SK-N-SH (cell line): ENCODE results near the gene C19orf47. TPM values are rescaled to one million over a fixed set of nuclear protein-coding genes. Genes with fewer than 3 reads are reported as not detected.

ENCODE experiments used
- CTCF ChIA-PET: fragments of 300-600, 350-600 bp; formaldehyde crosslinking; extraction: SDS; loops from one replicate; lab custom pipeline; 2021; lab: Yijun Ruan, JAX
- POLR2A ChIA-PET: fragments of 350-600 bp; sonication (Branson Sonifier 250); formaldehyde crosslinking; extraction: SDS; loops from one replicate; lab custom pipeline; 2020; ENCODE audit warnings: antibody characterized with exemption, inconsistent platforms; lab: Yijun Ruan, JAX
- DNase-seq: peaks from one replicate; pipeline ENCODE4 v3.0.0; 2012
- H2AFZ ChIP-seq: fragments of 200-600 bp; sonication (generic); 2 replicates; pipeline ENCODE4 v1.8.1; 2016; ENCODE audit warnings: antibody characterized with exemption, mild to moderate bottlenecking, low read depth
- H3F3A ChIP-seq: fragments of 200-600 bp; sonication (generic); replicated peaks from 2 replicates; pipeline ENCODE3; 2016; ENCODE audit warnings: antibody characterized with exemption, mild to moderate bottlenecking; ENCODE audit not compliant: insufficient read depth
- H3K27ac ChIP-seq, 2 experiments: fragments of 200-500 bp in 1 of 2; fragments of 200-600 bp in 1 of 2; sonication (Bioruptor generic) in 1 of 2; sonication (generic), shearing (Covaris generic) in 1 of 2; 2 replicates each; pipeline versions ENCODE4 v1.5.1 to v1.6.1; 2014 to 2016; ENCODE audit warnings: low read depth in 2 of 2, inconsistent platforms in 1 of 2, low read length in 1 of 2, mild to moderate bottlenecking in 1 of 2, mixed read lengths in 1 of 2
- H3K27me3 ChIP-seq: fragments of 200-600 bp; sonication (generic), shearing (Covaris generic); 2 replicates; pipeline ENCODE4 v1.6.1; 2016; ENCODE audit warnings: mixed run types; ENCODE audit not compliant: insufficient read depth
- H3K36me3 ChIP-seq, 2 experiments: fragments of 200-500 bp in 1 of 2; fragments of 200-600 bp in 1 of 2; sonication (Bioruptor generic) in 1 of 2; sonication (generic) in 1 of 2; replicated peaks in 1 of 2; 2 replicates each; pipeline versions ENCODE3 to v1.5.1; 2014 to 2016; ENCODE audit warnings: low read length in 1 of 2, mild to moderate bottlenecking in 1 of 2; ENCODE audit not compliant: insufficient read depth in 2 of 2, control insufficient read depth in 1 of 2
- H3K4me1 ChIP-seq, 2 experiments: fragments of 200-500 bp in 1 of 2; fragments of 200-600 bp in 1 of 2; sonication (Bioruptor generic) in 1 of 2; sonication (generic), shearing (Covaris generic) in 1 of 2; 2 replicates each; pipeline versions ENCODE4 v1.5.1 to v1.6.1; 2014 to 2016; ENCODE audit warnings: low read depth in 1 of 2, low read length in 1 of 2, mixed run types in 1 of 2; ENCODE audit not compliant: insufficient read depth in 2 of 2, control insufficient read depth in 1 of 2
- H3K4me2 ChIP-seq: fragments of 200-600 bp; sonication (generic), shearing (Covaris generic); 2 replicates; pipeline ENCODE4 v1.6.1; 2017; ENCODE audit warnings: mixed run types
- H3K4me3 ChIP-seq, 2 experiments: fragments of 200-500 bp in 1 of 2; fragments of 200-600 bp in 1 of 2; sonication (Bioruptor generic) in 1 of 2; sonication (generic), shearing (Covaris generic) in 1 of 2; 2 replicates each; pipeline versions ENCODE4 v1.5.1 to v1.8.1; 2014 to 2016; ENCODE audit warnings: low read depth in 2 of 2, inconsistent platforms in 1 of 2, low read length in 1 of 2, mild to moderate bottlenecking in 1 of 2, mixed read lengths in 1 of 2, moderate library complexity in 1 of 2
- H3K79me2 ChIP-seq: fragments of 200-600 bp; sonication (generic); 2 replicates; pipeline ENCODE4 v1.8.1; 2017; ENCODE audit warnings: mild to moderate bottlenecking; ENCODE audit not compliant: insufficient read depth
- H3K9ac ChIP-seq: fragments of 200-600 bp; sonication (generic); 2 replicates; pipeline ENCODE4 v1.6.1; 2017; ENCODE audit warnings: mixed run types
- H3K9me2 ChIP-seq: fragments of 200-600 bp; sonication (generic); 2 replicates; pipeline ENCODE4 v1.6.1; 2017; ENCODE audit warnings: mixed run types
- H3K9me3 ChIP-seq: fragments of 200-600 bp; sonication (generic); 2 replicates; pipeline ENCODE4 v1.6.1; 2017; ENCODE audit warnings: mixed run types, mild to moderate bottlenecking, moderate library complexity
- H4K20me1 ChIP-seq: fragments of 200-600 bp; sonication (generic); 2 replicates; pipeline ENCODE4 v1.6.1; 2017; ENCODE audit warnings: mild to moderate bottlenecking, mixed run types; ENCODE audit not compliant: insufficient read depth
- ELF1 ChIP-seq: IDR thresholded peaks from 2 replicates; pipeline ENCODE4 v1.4.0; 2012
- FOSL2 ChIP-seq: IDR thresholded peaks from 2 replicates; pipeline ENCODE4 v1.4.0; 2012; ENCODE audit warnings: low read depth, mild to moderate bottlenecking, moderate library complexity, borderline replicate concordance
- FOXM1 ChIP-seq: IDR thresholded peaks from 2 replicates; pipeline ENCODE4 v1.4.0; 2012; ENCODE audit warnings: low read depth, mild to moderate bottlenecking
- GABPA ChIP-seq: IDR thresholded peaks from 2 replicates; pipeline ENCODE4 v1.4.0; 2012; ENCODE audit warnings: low read depth, mild to moderate bottlenecking
- GATA2 ChIP-seq: sonication (generic); formaldehyde crosslinking; IDR thresholded peaks from 2 replicates; pipeline ENCODE4 v1.5.0; 2020; ENCODE audit warnings: mild to moderate bottlenecking, missing genetic modification reagents
- JUND ChIP-seq: IDR thresholded peaks from 2 replicates; pipeline ENCODE4 v1.4.0; 2012
- NFIC ChIP-seq: IDR thresholded peaks from 2 replicates; pipeline ENCODE4 v1.4.0; 2012; ENCODE audit warnings: borderline replicate concordance
- TCF12 ChIP-seq: IDR thresholded peaks from 2 replicates; pipeline ENCODE4 v1.4.0; 2012
- YY1 ChIP-seq: IDR thresholded peaks from 2 replicates; pipeline ENCODE4 v1.4.0; 2012; ENCODE audit warnings: low read depth, mild to moderate bottlenecking
- WGBS: methylation state at CpG from one replicate; pipeline ENCODE4 v1.1.6; 2017; ENCODE audit warnings: low lambda C conversion rate; 5-methylcytosine and 5-hydroxymethylcytosine counted together
- polyA plus RNA-seq, 3 experiments: library from polyadenylated mRNA; depleted of rRNA; stranded (reverse); fragments of >200 nt; gene quantifications; 2 replicates each; pipeline ENCODE4 v1.2.3, GENCODE V29; 2012
- TF ChIP-seq, protein P1 (sequence below): IDR thresholded peaks from 2 replicates; pipeline ENCODE4 v1.6.1; 2012; ENCODE audit warnings: mild to moderate bottlenecking, low read depth, low read length, moderate library complexity
- TF ChIP-seq, protein P2 (sequence below): IDR thresholded peaks from 2 replicates; pipeline ENCODE4; 2012
- TF ChIP-seq, protein P3 (sequence below): fragments of 150-350 bp; IDR thresholded peaks from 2 replicates; pipeline ENCODE4 v1.6.1; 2016; ENCODE audit warnings: mild to moderate bottlenecking, low read depth, low read length
- TF ChIP-seq, protein P4 (sequence below): fragments of 200-600 bp; sonication (generic); IDR thresholded peaks from 2 replicates; pipeline ENCODE4 v1.6.1; 2017; ENCODE audit warnings: antibody characterized with exemption, mild to moderate bottlenecking, moderate library complexity

Gene C19orf47
- polyA plus RNA-seq, 1 of the 3 experiments (the other 2 are of a cell fraction) = 17.2 TPM

DNA sequence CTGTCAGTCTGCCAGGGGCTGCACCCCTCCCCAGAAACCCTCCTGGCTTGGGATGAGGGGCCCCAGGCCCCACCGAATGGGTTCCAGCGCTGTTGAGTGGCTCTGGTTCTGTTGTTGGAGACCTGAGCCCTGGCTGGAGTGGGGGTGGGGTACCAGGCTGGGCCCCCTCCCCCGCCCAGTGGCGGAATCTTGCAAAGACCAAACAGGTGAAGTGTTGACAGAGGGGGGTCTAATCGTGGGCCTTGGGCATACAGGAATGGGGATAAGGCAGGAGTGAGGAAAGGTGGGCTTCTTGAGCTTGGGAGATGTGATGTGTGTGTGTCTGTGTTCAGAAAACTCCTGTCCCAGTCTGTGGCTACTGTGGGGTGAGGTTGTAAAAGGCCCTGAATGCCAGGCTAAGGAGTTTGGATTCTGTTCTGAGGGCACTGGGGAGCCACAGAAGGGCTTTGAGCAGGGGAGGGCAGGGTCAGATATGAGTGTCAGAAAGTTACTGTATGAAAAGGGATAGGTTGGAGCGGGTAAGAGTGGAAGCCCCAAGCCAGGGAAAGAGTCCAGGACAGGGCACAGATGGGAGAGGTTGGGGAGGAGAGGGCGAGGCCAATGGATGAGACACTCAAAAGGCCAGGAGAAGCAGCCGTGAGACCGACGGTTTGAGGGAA is 42.0 kb upstream of the C19orf47 start, which contains the start of gene HIPK4:
Gene HIPK4 (minus strand): TSS at position 98 of the 659 bp plus-strand sequence. CDS start 279 bp downstream, outside the sequence.
- DNase-seq = no peak
- no peaks in the 10 kb centered on the region for H3F3A ChIP-seq
- H3K9me3 ChIP-seq = no peaks in the 10 kb centered on the region
- H3K27me3 ChIP-seq = no peaks in the 10 kb centered on the region
- ChIA-PET POLR2A (no interaction called here), CTCF (no interaction called here)
- no peaks in the 10 kb centered on the region for H3K36me3 ChIP-seq
- no peak within 1 kb of the TSS for H3K27ac ChIP-seq
- no peak for TF ChIP-seq ELF1
- TF ChIP-seq, protein P1, sequence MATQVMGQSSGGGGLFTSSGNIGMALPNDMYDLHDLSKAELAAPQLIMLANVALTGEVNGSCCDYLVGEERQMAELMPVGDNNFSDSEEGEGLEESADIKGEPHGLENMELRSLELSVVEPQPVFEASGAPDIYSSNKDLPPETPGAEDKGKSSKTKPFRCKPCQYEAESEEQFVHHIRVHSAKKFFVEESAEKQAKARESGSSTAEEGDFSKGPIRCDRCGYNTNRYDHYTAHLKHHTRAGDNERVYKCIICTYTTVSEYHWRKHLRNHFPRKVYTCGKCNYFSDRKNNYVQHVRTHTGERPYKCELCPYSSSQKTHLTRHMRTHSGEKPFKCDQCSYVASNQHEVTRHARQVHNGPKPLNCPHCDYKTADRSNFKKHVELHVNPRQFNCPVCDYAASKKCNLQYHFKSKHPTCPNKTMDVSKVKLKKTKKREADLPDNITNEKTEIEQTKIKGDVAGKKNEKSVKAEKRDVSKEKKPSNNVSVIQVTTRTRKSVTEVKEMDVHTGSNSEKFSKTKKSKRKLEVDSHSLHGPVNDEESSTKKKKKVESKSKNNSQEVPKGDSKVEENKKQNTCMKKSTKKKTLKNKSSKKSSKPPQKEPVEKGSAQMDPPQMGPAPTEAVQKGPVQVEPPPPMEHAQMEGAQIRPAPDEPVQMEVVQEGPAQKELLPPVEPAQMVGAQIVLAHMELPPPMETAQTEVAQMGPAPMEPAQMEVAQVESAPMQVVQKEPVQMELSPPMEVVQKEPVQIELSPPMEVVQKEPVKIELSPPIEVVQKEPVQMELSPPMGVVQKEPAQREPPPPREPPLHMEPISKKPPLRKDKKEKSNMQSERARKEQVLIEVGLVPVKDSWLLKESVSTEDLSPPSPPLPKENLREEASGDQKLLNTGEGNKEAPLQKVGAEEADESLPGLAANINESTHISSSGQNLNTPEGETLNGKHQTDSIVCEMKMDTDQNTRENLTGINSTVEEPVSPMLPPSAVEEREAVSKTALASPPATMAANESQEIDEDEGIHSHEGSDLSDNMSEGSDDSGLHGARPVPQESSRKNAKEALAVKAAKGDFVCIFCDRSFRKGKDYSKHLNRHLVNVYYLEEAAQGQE = no peak
- TF ChIP-seq, protein P2, sequence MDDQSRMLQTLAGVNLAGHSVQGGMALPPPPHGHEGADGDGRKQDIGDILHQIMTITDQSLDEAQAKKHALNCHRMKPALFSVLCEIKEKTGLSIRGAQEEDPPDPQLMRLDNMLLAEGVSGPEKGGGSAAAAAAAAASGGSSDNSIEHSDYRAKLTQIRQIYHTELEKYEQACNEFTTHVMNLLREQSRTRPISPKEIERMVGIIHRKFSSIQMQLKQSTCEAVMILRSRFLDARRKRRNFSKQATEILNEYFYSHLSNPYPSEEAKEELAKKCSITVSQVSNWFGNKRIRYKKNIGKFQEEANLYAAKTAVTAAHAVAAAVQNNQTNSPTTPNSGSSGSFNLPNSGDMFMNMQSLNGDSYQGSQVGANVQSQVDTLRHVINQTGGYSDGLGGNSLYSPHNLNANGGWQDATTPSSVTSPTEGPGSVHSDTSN = no peak
- TF ChIP-seq YY1 = no peak
- no peak for TF ChIP-seq JUND
- no peak for TF ChIP-seq TCF12
- TF ChIP-seq FOXM1 = no peak
- TF ChIP-seq, protein P3, sequence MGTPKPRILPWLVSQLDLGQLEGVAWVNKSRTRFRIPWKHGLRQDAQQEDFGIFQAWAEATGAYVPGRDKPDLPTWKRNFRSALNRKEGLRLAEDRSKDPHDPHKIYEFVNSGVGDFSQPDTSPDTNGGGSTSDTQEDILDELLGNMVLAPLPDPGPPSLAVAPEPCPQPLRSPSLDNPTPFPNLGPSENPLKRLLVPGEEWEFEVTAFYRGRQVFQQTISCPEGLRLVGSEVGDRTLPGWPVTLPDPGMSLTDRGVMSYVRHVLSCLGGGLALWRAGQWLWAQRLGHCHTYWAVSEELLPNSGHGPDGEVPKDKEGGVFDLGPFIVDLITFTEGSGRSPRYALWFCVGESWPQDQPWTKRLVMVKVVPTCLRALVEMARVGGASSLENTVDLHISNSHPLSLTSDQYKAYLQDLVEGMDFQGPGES = no peak
- TF ChIP-seq FOSL2 = no peak
- no peak for TF ChIP-seq GABPA
- H3K79me2 ChIP-seq = no peaks in the 10 kb centered on the region
- no peak within 1 kb of the TSS for H3K9ac ChIP-seq
- no peak within 1 kb of the TSS for H3K4me3 ChIP-seq
- no peak within 1 kb of the TSS for H2AFZ ChIP-seq
- no peaks in the 10 kb centered on the region for H4K20me1 ChIP-seq
- no peaks in the 10 kb centered on the region for H3K4me1 ChIP-seq
- H3K4me2 ChIP-seq = no peak within 1 kb of the TSS
- no peaks in the 10 kb centered on the region for H3K9me2 ChIP-seq
- WGBS = 78% methylated on average over 9 of the region's 10 CpGs

DNA sequence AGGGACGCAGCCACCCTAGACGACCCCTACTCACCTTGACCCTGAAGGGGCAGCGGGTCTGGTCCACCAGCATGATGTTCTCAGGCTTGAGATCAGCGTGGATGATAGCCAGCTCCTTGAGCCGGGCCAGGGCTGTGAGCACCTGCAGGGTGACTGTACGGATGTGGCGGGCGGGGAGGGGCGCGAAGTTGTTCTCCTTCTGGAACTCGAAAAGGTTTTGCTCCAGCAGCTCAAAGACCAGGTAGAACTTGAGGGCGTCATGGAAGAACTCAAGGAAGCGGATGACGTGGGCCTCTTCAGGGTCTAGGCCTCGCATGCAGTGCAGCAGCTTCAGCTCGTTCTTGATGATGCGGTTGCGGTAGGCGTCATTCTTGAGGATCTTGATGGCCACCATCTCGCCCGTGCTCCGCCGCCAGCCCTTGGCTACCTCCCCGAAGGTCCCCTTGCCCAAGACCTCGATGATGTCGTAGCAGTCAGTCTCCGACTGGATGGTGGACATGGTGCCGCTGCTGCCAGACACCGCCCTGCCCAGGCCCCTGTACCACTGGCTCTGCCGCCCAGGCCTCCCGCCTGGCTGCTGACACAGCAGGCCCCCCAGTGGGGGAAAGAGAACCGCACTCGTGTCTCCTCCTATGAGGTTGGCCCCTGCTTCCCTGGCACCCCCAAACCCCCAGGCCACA is 41.3 kb upstream of the C19orf47 start:
- Histone ChIP-seq H3K4me2 (no peak overlapping the region), H3K4me1 (no peaks in the 10 kb centered on the region), H3K36me3 (no peaks in the 10 kb centered on the region), H4K20me1 (no peaks in the 10 kb centered on the region), H3K27ac (no peak overlapping the region), H3K27me3 (no peaks in the 10 kb centered on the region), H3F3A (no peaks in the 10 kb centered on the region), H3K4me3 (no peak overlapping the region), H3K79me2 (no peaks in the 10 kb centered on the region), H2AFZ (no peak overlapping the region), H3K9me2 (no peaks in the 10 kb centered on the region), H3K9ac (no peak overlapping the region), H3K9me3 (no peaks in the 10 kb centered on the region)
- POLR2A ChIA-PET = interaction anchor here (0.8 kb wide), 1 partner anchor 10 kb away, joined by 3 read pairs; no protein-coding TSS in a partner anchor
- no peak for TF ChIP-seq ELF1
- TF ChIP-seq YY1 = no peak
- no peak for TF ChIP-seq NFIC
- no peak for TF ChIP-seq GATA2
- TF ChIP-seq, protein P4, sequence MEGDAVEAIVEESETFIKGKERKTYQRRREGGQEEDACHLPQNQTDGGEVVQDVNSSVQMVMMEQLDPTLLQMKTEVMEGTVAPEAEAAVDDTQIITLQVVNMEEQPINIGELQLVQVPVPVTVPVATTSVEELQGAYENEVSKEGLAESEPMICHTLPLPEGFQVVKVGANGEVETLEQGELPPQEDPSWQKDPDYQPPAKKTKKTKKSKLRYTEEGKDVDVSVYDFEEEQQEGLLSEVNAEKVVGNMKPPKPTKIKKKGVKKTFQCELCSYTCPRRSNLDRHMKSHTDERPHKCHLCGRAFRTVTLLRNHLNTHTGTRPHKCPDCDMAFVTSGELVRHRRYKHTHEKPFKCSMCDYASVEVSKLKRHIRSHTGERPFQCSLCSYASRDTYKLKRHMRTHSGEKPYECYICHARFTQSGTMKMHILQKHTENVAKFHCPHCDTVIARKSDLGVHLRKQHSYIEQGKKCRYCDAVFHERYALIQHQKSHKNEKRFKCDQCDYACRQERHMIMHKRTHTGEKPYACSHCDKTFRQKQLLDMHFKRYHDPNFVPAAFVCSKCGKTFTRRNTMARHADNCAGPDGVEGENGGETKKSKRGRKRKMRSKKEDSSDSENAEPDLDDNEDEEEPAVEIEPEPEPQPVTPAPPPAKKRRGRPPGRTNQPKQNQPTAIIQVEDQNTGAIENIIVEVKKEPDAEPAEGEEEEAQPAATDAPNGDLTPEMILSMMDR = no peak
- CTCF ChIA-PET = no interaction called here
- WGBS = 90% methylated on average over 26 of the region's 33 CpGs
- no peak for DNase-seq
